ENCODE measurements around the gene NIM1K. TPM values are rescaled to one million over a fixed set of nuclear protein-coding genes. Genes with fewer than 3 reads are reported as not detected.

The NIM1K gene
- polyA plus RNA-seq, 1 of the 3 experiments (the other 2 are of a cell fraction), result 0.16 TPM

DNA sequence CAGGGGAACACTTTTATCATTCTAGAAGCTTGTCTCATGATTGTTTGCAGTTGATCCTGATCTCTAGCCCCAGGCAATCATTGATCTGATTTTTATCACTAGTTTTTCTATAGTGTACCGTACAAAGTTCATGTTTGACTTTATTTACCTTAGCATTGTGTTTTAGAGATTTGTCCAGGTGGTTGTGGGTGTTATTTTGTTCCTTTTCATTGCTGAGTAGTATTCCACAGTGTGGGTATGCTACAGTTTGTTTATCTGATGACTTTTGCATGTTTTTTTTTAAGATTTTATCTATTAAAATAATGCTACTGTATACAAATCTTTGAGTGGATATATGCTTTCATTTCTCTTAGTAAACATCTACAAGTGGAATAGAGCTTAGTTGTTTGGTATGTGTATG is 45.1 kb upstream of the NIM1K start:
- ChIA-PET POLR2A (no interaction called here), CTCF (no interaction called here)
- 93% methylated on average over 1 of the region's 1 CpG for WGBS (ENCODE audit: low lambda C conversion rate)
- no peak overlapping the region for H3K4me2 ChIP-seq
- H3K9me2 ChIP-seq, result no peaks in the 10 kb centered on the region
- H3K9ac ChIP-seq, result no peak overlapping the region
- H4K20me1 ChIP-seq (ENCODE audit: insufficient read depth), result no peaks in the 10 kb centered on the region
- no peaks in the 10 kb centered on the region for H3F3A ChIP-seq (replicated peaks; ENCODE audit: insufficient read depth)
- H3K79me2 ChIP-seq (ENCODE audit: insufficient read depth), result peaks cover 71% of the 10 kb centered on the region
- H3K27me3 ChIP-seq (ENCODE audit: insufficient read depth), result no peaks in the 10 kb centered on the region
- H3K36me3 ChIP-seq (replicated peaks in 1 of 2; ENCODE audit: control insufficient read depth in 1 of 2, insufficient read depth in 2 of 2, low read length in 1 of 2), result peaks cover 7 to 26% of the 10 kb centered on the region in 2 experiments
- H3K4me3 ChIP-seq (ENCODE audit: low read depth in 2 of 2, low read length in 1 of 2), result no peak overlapping the region
- no peaks in the 10 kb centered on the region for H3K9me3 ChIP-seq
- no peak overlapping the region for H2AFZ ChIP-seq (ENCODE audit: low read depth)
- no peak for TF ChIP-seq NFIC (IDR thresholded peaks at IDR 0.05; ENCODE audit: borderline replicate concordance)
- TF ChIP-seq USF2 (IDR thresholded peaks at IDR 0.05; ENCODE audit: borderline replicate concordance, low read depth, low read length), result no peak
- TF ChIP-seq RAD21 (IDR thresholded peaks at IDR 0.05; ENCODE audit: low read length), result no peak
- TF ChIP-seq FOXJ3 (CRISPR knock-in tag; IDR thresholded peaks at IDR 0.05), result no peak
- TF ChIP-seq FOSL2 (IDR thresholded peaks at IDR 0.05; ENCODE audit: borderline replicate concordance, low read depth), result no peak
- no peak for TF ChIP-seq TEAD4 (IDR thresholded peaks at IDR 0.05; ENCODE audit: borderline replicate concordance, insufficient read depth)
- no peak for TF ChIP-seq JUND (IDR thresholded peaks at IDR 0.05)
- no peak overlapping the region for H3K27ac ChIP-seq (ENCODE audit: low read depth in 2 of 2, low read length in 1 of 2)
- peaks cover 0 to 4% of the 10 kb centered on the region in 2 experiments; a peak in 1 of 4 replicates for H3K4me1 ChIP-seq (ENCODE audit: control insufficient read depth in 1 of 2, insufficient read depth in 2 of 2, low read depth in 1 of 2, low read length in 1 of 2)
- no peak for DNase-seq

DNA sequence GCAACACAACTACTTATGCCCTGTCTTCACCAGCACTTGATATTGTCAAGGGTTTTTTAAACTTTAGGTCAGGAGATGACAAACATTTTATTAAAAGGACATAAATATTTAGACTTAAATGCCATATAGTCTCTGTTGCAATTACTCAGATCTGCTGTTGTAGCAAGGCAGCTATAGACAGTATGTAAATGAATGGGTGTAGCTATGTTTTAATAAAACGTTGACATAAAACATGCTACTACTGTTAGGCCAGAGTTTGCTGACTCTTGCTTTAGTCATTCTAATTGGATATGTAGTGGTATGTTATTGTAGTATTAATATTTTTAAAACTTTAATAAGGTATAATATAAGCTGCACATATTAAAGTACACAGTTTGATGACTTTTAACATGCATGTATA is 43.6 kb upstream of the NIM1K start:
- ChIA-PET CTCF (no interaction called here), POLR2A (no interaction called here)
- Histone ChIP-seq H3K4me1 (ENCODE audit: control insufficient read depth in 1 of 2, insufficient read depth in 2 of 2, low read depth in 1 of 2, low read length in 1 of 2) (peaks cover 4 to 7% of the 10 kb centered on the region in 2 experiments; a peak in 1 of 4 replicates), H3K36me3 (replicated peaks in 1 of 2; ENCODE audit: control insufficient read depth in 1 of 2, insufficient read depth in 2 of 2, low read length in 1 of 2) (peaks cover 6 to 26% of the 10 kb centered on the region in 2 experiments), H4K20me1 (ENCODE audit: insufficient read depth) (no peaks in the 10 kb centered on the region), H3K9me3 (no peaks in the 10 kb centered on the region), H3K79me2 (ENCODE audit: insufficient read depth) (peaks cover 72% of the 10 kb centered on the region), H3K27ac (ENCODE audit: low read depth in 2 of 2, low read length in 1 of 2) (no peak overlapping the region), H3F3A (replicated peaks; ENCODE audit: insufficient read depth) (no peaks in the 10 kb centered on the region), H3K9ac (no peak overlapping the region), H3K27me3 (ENCODE audit: insufficient read depth) (no peaks in the 10 kb centered on the region), H3K4me3 (ENCODE audit: low read depth in 2 of 2, low read length in 1 of 2) (no peak overlapping the region), H2AFZ (ENCODE audit: low read depth) (no peak overlapping the region), H3K9me2 (no peaks in the 10 kb centered on the region), H3K4me2 (no peak overlapping the region)
- 74% methylated on average over 1 of the region's 1 CpG for WGBS (ENCODE audit: low lambda C conversion rate)
- DNase-seq, result no peak
- TF ChIP-seq RFX5 (IDR thresholded peaks at IDR 0.05; ENCODE audit: low read length), result no peak
- no peak for TF ChIP-seq YY1 (IDR thresholded peaks at IDR 0.05; ENCODE audit: low read depth)
- TF ChIP-seq JUND (IDR thresholded peaks at IDR 0.05), result no peak
- TF ChIP-seq TCF12 (IDR thresholded peaks at IDR 0.05), result no peak
- no peak for TF ChIP-seq RAD21 (IDR thresholded peaks at IDR 0.05; ENCODE audit: low read length)
- TF ChIP-seq, protein P1, sequence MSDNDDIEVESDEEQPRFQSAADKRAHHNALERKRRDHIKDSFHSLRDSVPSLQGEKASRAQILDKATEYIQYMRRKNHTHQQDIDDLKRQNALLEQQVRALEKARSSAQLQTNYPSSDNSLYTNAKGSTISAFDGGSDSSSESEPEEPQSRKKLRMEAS (IDR thresholded peaks at IDR 0.05; ENCODE audit: low read depth), result no peak

- H3F3A ChIP-seq (replicated peaks; ENCODE audit: insufficient read depth), result no peaks in the 10 kb centered on the region
- H3K27me3 ChIP-seq (ENCODE audit: insufficient read depth), result no peaks in the 10 kb centered on the region
- 89% methylated on average over 7 of the region's 7 CpGs for WGBS (ENCODE audit: low lambda C conversion rate)
- H3K4me1 ChIP-seq (ENCODE audit: control insufficient read depth in 1 of 2, insufficient read depth in 2 of 2, low read depth in 1 of 2, low read length in 1 of 2), result peaks cover 4 to 8% of the 10 kb centered on the region in 2 experiments; a peak in 1 of 4 replicates
- H3K79me2 ChIP-seq (ENCODE audit: insufficient read depth), result peaks cover 76% of the 10 kb centered on the region
- CTCF ChIA-PET, result no interaction called here
- TF ChIP-seq, protein P2, sequence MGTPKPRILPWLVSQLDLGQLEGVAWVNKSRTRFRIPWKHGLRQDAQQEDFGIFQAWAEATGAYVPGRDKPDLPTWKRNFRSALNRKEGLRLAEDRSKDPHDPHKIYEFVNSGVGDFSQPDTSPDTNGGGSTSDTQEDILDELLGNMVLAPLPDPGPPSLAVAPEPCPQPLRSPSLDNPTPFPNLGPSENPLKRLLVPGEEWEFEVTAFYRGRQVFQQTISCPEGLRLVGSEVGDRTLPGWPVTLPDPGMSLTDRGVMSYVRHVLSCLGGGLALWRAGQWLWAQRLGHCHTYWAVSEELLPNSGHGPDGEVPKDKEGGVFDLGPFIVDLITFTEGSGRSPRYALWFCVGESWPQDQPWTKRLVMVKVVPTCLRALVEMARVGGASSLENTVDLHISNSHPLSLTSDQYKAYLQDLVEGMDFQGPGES (IDR thresholded peaks at IDR 0.05; ENCODE audit: low read depth, low read length), result no peak
- TF ChIP-seq SIN3A (IDR thresholded peaks at IDR 0.05; ENCODE audit: borderline replicate concordance, low read depth, low read length), result no peak
- TF ChIP-seq TCF12 (IDR thresholded peaks at IDR 0.05), result no peak
- no peak for TF ChIP-seq SMC3 (IDR thresholded peaks at IDR 0.05; ENCODE audit: low read depth, low read length)
- TF ChIP-seq MXI1 (IDR thresholded peaks at IDR 0.05; ENCODE audit: low read depth, low read length), result no peak
- TF ChIP-seq, protein P3, sequence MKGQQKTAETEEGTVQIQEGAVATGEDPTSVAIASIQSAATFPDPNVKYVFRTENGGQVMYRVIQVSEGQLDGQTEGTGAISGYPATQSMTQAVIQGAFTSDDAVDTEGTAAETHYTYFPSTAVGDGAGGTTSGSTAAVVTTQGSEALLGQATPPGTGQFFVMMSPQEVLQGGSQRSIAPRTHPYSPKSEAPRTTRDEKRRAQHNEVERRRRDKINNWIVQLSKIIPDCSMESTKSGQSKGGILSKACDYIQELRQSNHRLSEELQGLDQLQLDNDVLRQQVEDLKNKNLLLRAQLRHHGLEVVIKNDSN (IDR thresholded peaks at IDR 0.05; ENCODE audit: borderline replicate concordance, low read depth), result no peak
- TF ChIP-seq ELF1 (IDR thresholded peaks at IDR 0.05), result no peak
- H3K9me3 ChIP-seq, result no peaks in the 10 kb centered on the region
- peaks cover 3 to 26% of the 10 kb centered on the region in 2 experiments for H3K36me3 ChIP-seq (replicated peaks in 1 of 2; ENCODE audit: control insufficient read depth in 1 of 2, insufficient read depth in 2 of 2, low read length in 1 of 2)
- H2AFZ ChIP-seq (ENCODE audit: low read depth), result no peak overlapping the region
- no peak overlapping the region for H3K4me3 ChIP-seq (ENCODE audit: low read depth in 2 of 2, low read length in 1 of 2)
- DNase-seq, result no peak
- H3K4me2 ChIP-seq, result no peak overlapping the region
- H4K20me1 ChIP-seq (ENCODE audit: insufficient read depth), result no peaks in the 10 kb centered on the region
- H3K27ac ChIP-seq (ENCODE audit: low read depth in 2 of 2, low read length in 1 of 2), result no peak overlapping the region
- POLR2A ChIA-PET, result no interaction called here
- no peaks in the 10 kb centered on the region for H3K9me2 ChIP-seq
- H3K9ac ChIP-seq, result no peak overlapping the region
These were observed 42.8 kb upstream of the NIM1K start for GRCh38 chr5:43149231-43149630.
